ENCODE results near the gene ABCA1. TPM values are rescaled to one million over a fixed set of nuclear protein-coding genes. Genes with fewer than 3 reads are reported as not detected.

ABCA1 gene
- total RNA-seq, 2 donors from 2014 or later: 7.9 to 19.2 TPM

DNA sequence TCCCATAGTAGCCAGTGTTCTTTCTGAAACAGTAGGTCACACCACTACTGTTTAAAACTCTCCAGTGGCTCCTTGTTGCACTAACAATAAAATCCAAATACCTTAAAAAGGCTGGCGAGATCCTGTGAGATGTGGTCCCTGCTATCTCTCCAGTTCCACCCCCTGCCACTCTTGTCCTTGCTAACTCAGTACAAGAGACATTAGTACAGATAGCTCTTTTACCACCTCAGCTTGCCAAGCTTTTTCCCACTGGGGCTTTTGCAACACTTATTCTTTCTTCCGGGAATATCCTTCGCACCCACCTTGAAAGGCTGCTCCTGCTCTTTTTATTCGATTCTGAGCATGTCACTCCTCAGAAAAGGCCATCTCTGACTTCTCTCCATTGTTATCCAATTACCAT, 149.2 kb downstream of the ABCA1 start:
- H3K9me3 ChIP-seq: no peaks in the 10 kb centered on the region
- no peak overlapping the region for H3K27ac ChIP-seq
- H3K4me1 ChIP-seq: peaks cover 0 to 24% of the 10 kb centered on the region in 2 donors
- no peak overlapping the region for H3K4me3 ChIP-seq
- H3K27me3 ChIP-seq: no peaks in the 10 kb centered on the region
- no peak for DNase-seq (ENCODE audit: low spot score)
- H3K36me3 ChIP-seq: peaks cover 7% of the 10 kb centered on the region
- TF ChIP-seq CTCF (IDR thresholded peaks at IDR 0.05): no peak

DNA sequence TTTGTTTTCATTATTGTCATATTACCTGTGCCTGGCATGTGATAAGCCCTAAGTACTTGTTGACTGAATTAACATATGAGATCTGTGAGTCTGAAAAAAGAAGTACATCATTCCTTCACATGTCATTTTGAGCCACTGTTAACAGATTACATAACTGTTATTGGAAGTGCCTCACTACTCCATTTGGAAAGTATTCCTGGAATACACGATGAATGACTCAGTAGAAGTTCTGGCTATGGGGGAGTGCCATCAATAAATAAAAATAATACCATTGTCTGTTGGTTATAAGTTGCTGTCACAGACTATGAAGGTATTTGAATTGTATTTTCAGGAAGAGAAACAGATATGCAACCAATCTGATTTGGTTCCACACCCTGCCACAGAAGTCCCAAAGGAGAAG, 151.2 kb downstream of the ABCA1 start:
- no peak for DNase-seq (ENCODE audit: low spot score)
- H3K4me1 ChIP-seq: peaks cover 0 to 34% of the 10 kb centered on the region in 2 donors
- no peaks in the 10 kb centered on the region for H3K36me3 ChIP-seq
- H3K27me3 ChIP-seq: no peaks in the 10 kb centered on the region
- no peak for TF ChIP-seq CTCF (IDR thresholded peaks at IDR 0.05)
- H3K27ac ChIP-seq: peak overlapping the region; percentile 59 to 65
- no peak overlapping the region for H3K4me3 ChIP-seq
- no peaks in the 10 kb centered on the region for H3K9me3 ChIP-seq

- H3K4me1 ChIP-seq: peaks cover 0 to 34% of the 10 kb centered on the region in 2 donors
- DNase-seq (ENCODE audit: low spot score): no peak
- no peak for TF ChIP-seq CTCF (IDR thresholded peaks at IDR 0.05)
- H3K9me3 ChIP-seq: no peaks in the 10 kb centered on the region
- H3K4me3 ChIP-seq: no peak overlapping the region
- H3K27ac ChIP-seq: peak overlapping the region; percentile 59 to 88
- peaks cover 4% of the 10 kb centered on the region for H3K36me3 ChIP-seq
- no peaks in the 10 kb centered on the region for H3K27me3 ChIP-seq
Measured at GRCh38 chr9:104775976-104776375, 152.0 kb downstream of the ABCA1 start.

GRCh38 chr9:104775574-104775936, 152.4 kb downstream of the ABCA1 start:
- H3K27ac ChIP-seq: peak overlapping the region; percentile 59 to 88
- H3K36me3 ChIP-seq: peaks cover 8% of the 10 kb centered on the region
- H3K4me3 ChIP-seq: no peak overlapping the region
- H3K27me3 ChIP-seq: no peaks in the 10 kb centered on the region
- H3K4me1 ChIP-seq: peaks cover 0 to 34% of the 10 kb centered on the region in 2 donors
- no peak for TF ChIP-seq CTCF (IDR thresholded peaks at IDR 0.05)
- no peak for DNase-seq (ENCODE audit: low spot score)
- no peaks in the 10 kb centered on the region for H3K9me3 ChIP-seq

DNA sequence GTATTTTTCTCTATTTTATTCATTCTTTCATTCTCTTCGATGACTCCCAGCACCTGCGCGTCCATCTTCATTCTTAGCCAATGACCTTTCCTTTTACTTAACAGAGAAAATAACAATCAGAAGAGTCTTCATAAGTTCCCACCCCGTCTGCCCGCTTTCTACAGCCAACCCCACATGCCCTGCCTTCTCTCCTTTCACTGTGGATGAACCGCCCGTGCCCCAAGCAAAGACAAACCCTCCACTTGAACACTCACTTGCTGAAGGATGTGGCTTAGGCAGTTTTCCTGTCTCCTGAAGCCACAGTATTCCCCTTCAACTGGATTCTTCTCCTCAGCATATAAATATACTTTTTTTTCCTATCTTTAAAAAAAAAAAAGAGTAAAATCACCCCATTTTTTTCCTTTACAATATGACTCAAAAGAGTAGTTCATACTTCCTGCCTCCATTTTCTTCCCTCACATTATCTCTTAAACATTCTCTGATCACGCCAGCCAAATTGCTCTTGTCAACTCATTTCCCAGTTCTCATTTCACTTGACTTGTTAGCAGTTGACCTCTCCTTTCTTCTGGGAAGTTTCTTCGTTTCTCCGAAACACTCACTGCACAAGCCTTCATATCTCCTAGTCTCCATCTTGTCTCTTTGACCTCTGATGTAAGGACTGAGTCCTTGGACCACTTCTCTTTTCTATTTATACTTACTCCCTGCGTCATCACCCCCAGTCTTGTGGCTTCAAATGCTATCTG, 153.0 kb downstream of the ABCA1 start:
- H3K4me3 ChIP-seq: no peak overlapping the region
- TF ChIP-seq CTCF (IDR thresholded peaks at IDR 0.05): no peak
- peaks cover 8% of the 10 kb centered on the region for H3K36me3 ChIP-seq
- DNase-seq (ENCODE audit: low spot score): no peak
- peaks cover 0 to 34% of the 10 kb centered on the region in 2 donors for H3K4me1 ChIP-seq
- no peaks in the 10 kb centered on the region for H3K9me3 ChIP-seq
- H3K27ac ChIP-seq: peak overlapping the region; percentile 59 to 88
- no peaks in the 10 kb centered on the region for H3K27me3 ChIP-seq

GRCh38 chr9:104774132-104774531, 153.8 kb downstream of the ABCA1 start:
- H3K27ac ChIP-seq: peak overlapping the region; percentile 14 to 88
- no peak overlapping the region for H3K4me3 ChIP-seq
- H3K36me3 ChIP-seq: peaks cover 8% of the 10 kb centered on the region
- H3K27me3 ChIP-seq: no peaks in the 10 kb centered on the region
- no peak for TF ChIP-seq CTCF (IDR thresholded peaks at IDR 0.05)
- H3K9me3 ChIP-seq: no peaks in the 10 kb centered on the region
- no peak for DNase-seq (ENCODE audit: low spot score)
- H3K4me1 ChIP-seq: peaks cover 0 to 34% of the 10 kb centered on the region in 2 donors
